CD8-positive, alpha-beta memory T cell (primary cell): Measurements from ENCODE around the gene CYB5R3. TPM values are rescaled to one million over a fixed set of nuclear protein-coding genes. Genes with fewer than 3 reads are reported as not detected.
"Not testable (repeated sequence)": the region's sequence is repeated elsewhere in the genome, so short reads cannot be mapped to it uniquely, and the experiment has no call there.

Experiments used
- CTCF ChIA-PET: fragments of 350-600 bp; sonication (Branson Sonifier 250); formaldehyde crosslinking; loops from one replicate; lab custom pipeline; 2021; ENCODE audit warnings: antibody characterized with exemption; lab: Charles Lee
- POLR2A ChIA-PET: fragments of 350-600 bp; sonication (Branson Sonifier 250); formaldehyde crosslinking; loops from one replicate; lab custom pipeline; 2021; ENCODE audit warnings: antibody characterized with exemption; lab: Charles Lee
- DNase-seq, 5 donors: peaks; one replicate each; pipeline versions ENCODE4 v3.0.0 to v3.0.0-alpha.2; 2020 to 2022; ENCODE audit warnings: mixed read lengths in 1 of 5
- H3K27ac ChIP-seq: one replicate; pipeline ENCODE4 v1.7.0; 2013; ENCODE audit warnings: low read depth, mild to moderate bottlenecking, low read length, moderate library complexity
- H3K27me3 ChIP-seq: 2 replicates; pipeline ENCODE4 v1.7.0; 2013; ENCODE audit warnings: low read length, mild to moderate bottlenecking; ENCODE audit not compliant: insufficient read depth, poor library complexity, severe bottlenecking
- H3K36me3 ChIP-seq: 2 replicates; pipeline ENCODE4 v1.7.0; 2013; ENCODE audit warnings: mild to moderate bottlenecking, low read length, moderate library complexity; ENCODE audit not compliant: insufficient read depth
- H3K4me1 ChIP-seq: 2 replicates; pipeline ENCODE4 v1.7.0; 2013; ENCODE audit warnings: mild to moderate bottlenecking, low read length, moderate library complexity; ENCODE audit not compliant: insufficient read depth
- H3K4me3 ChIP-seq: 2 replicates; pipeline ENCODE4 v1.7.0; 2013; ENCODE audit warnings: mild to moderate bottlenecking, low read length
- H3K9me3 ChIP-seq: 2 replicates; pipeline ENCODE4 v1.7.0; 2013; ENCODE audit warnings: mild to moderate bottlenecking, low read length
- H3K27ac Mint-ChIP-seq, 8 donors: one replicate each; pipeline ENCODE4 v1.8.0; 2020 to 2021; ENCODE audit warnings: mixed read lengths in 8 of 8, mild to moderate bottlenecking in 6 of 8, inconsistent platforms in 3 of 8, moderate library complexity in 3 of 8
- H3K27me3 Mint-ChIP-seq, 2 donors: one replicate each; pipeline ENCODE4 v1.8.0; 2020 to 2021; ENCODE audit warnings: mixed read lengths in 2 of 2, mild to moderate bottlenecking in 1 of 2, moderate library complexity in 1 of 2
- H3K36me3 Mint-ChIP-seq, 3 donors: one replicate each; pipeline ENCODE4 v1.8.0; 2020 to 2021; ENCODE audit warnings: mixed read lengths in 3 of 3, inconsistent platforms in 1 of 3, mild to moderate bottlenecking in 1 of 3
- H3K4me1 Mint-ChIP-seq, 3 donors: one replicate each; pipeline ENCODE4 v1.8.0; 2020 to 2021; ENCODE audit warnings: mixed read lengths in 3 of 3, inconsistent platforms in 1 of 3, mild to moderate bottlenecking in 1 of 3
- H3K4me3 Mint-ChIP-seq, 7 donors: one replicate each; pipeline ENCODE4 v1.8.0; 2020 to 2021; ENCODE audit warnings: mixed read lengths in 7 of 7, mild to moderate bottlenecking in 6 of 7, moderate library complexity in 4 of 7, inconsistent platforms in 2 of 7
- H3K9me3 Mint-ChIP-seq, 5 donors: one replicate each; pipeline ENCODE4 v1.8.0; 2020 to 2022; ENCODE audit warnings: mixed read lengths in 5 of 5, mild to moderate bottlenecking in 3 of 5, moderate library complexity in 2 of 5, inconsistent platforms in 1 of 5
- polyA plus RNA-seq: library from polyadenylated mRNA; unstranded; fragments of 300-500 nt; fragmentation: Illumina TruSeq; gene quantifications from one replicate; pipeline ENCODE4 v1.2.3, GENCODE V29; 2021
- total RNA-seq, 2 experiments: library from RNA; stranded (reverse); gene quantifications; one replicate each; pipeline ENCODE4 v1.2.3, GENCODE V29; 2021

The CYB5R3 gene
- total and polyA plus RNA-seq, 3 experiments from 2014 or later: 70.9 to 105 (median 75.1) TPM

DNA sequence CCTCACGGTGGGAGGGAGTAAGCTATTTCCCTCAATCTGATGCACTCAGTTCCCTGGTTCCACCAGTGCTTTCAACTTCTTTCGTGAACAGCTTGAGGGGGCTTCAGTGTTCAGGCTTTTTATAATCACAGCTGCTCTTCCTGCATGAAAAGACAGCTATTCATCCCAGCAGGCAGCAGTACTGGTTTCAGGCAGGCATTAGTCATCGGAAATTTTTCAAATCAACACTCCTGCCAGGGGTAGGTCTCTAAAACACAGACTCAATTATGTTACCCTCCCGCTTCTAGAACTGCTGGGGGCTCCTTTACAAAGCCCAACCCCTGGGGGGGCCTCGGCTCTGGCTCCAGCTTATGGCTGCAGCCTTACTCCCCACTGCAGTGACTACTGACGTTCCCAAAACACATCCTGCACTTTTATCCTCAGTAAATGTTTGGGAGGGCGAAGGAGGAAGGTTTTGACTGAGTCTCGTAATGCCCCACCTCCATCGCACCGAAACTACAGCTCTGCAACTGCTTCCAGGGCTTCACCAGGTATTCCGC is 40.3 kb downstream of the CYB5R3 start:
- H3K4me3 Mint-ChIP-seq: peak overlapping the region in 1 of 7 donors; percentile 28
- Histone ChIP-seq H3K9me3 (no peaks in the 10 kb centered on the region), H3K27me3 (no peaks in the 10 kb centered on the region), H3K27ac (no peak overlapping the region), H3K4me1 (peaks cover 56% of the 10 kb centered on the region), H3K36me3 (peaks cover 9% of the 10 kb centered on the region), H3K4me3 (no peak overlapping the region)
- POLR2A ChIA-PET: no interaction called here
- H3K9me3 Mint-ChIP-seq: no peaks in the 10 kb centered on the region
- CTCF ChIA-PET: interaction anchor here (1.6 kb wide), 1 partner anchor 20 kb away, joined by 3 read pairs; no protein-coding TSS in a partner anchor
- peaks cover 52 to 83% (median 83%) of the 10 kb centered on the region in 3 donors for H3K4me1 Mint-ChIP-seq
- no peak for DNase-seq
- H3K27ac Mint-ChIP-seq: peak overlapping the region in 1 of 8 donors; percentile 56
- peaks cover 3 to 71% (median 7%) of the 10 kb centered on the region in 3 donors for H3K36me3 Mint-ChIP-seq
- H3K27me3 Mint-ChIP-seq: no peaks in the 10 kb centered on the region

- Histone ChIP-seq H3K4me1 (peaks cover 50% of the 10 kb centered on the region), H3K4me3 (no peak overlapping the region), H3K9me3 (no peaks in the 10 kb centered on the region), H3K27ac (no peak overlapping the region), H3K36me3 (peaks cover 9% of the 10 kb centered on the region), H3K27me3 (no peaks in the 10 kb centered on the region)
- no peak overlapping the region for H3K27ac Mint-ChIP-seq
- peaks cover 3 to 71% (median 7%) of the 10 kb centered on the region in 3 donors for H3K36me3 Mint-ChIP-seq
- peak overlapping the region in 1 of 7 donors; percentile 28 for H3K4me3 Mint-ChIP-seq
- ChIA-PET CTCF (interaction anchor here (1.6 kb wide), 1 partner anchor 19 kb away, joined by 3 read pairs; no protein-coding TSS in a partner anchor), POLR2A (no interaction called here)
- peaks cover 52 to 83% (median 83%) of the 10 kb centered on the region in 3 donors for H3K4me1 Mint-ChIP-seq
- H3K9me3 Mint-ChIP-seq: no peaks in the 10 kb centered on the region
- no peaks in the 10 kb centered on the region for H3K27me3 Mint-ChIP-seq
- DNase-seq: no peak
Measured at GRCh38 chr22:42608136-42608822, 40.9 kb downstream of the CYB5R3 start.

- Histone ChIP-seq H3K36me3 (peaks cover 11% of the 10 kb centered on the region), H3K4me1 (peaks cover 43% of the 10 kb centered on the region)
- H3K27me3 Mint-ChIP-seq, POLR2A ChIA-PET, H3K9me3 Mint-ChIP-seq, H3K27me3 ChIP-seq, CTCF ChIA-PET, H3K9me3 ChIP-seq, H3K4me3 Mint-ChIP-seq, DNase-seq, H3K27ac Mint-ChIP-seq, H3K27ac ChIP-seq, H3K4me3 ChIP-seq: not testable (repeated sequence)
- H3K36me3 Mint-ChIP-seq: peaks cover 3 to 72% (median 8%) of the 10 kb centered on the region in 3 donors
- peaks cover 52 to 83% (median 83%) of the 10 kb centered on the region in 3 donors for H3K4me1 Mint-ChIP-seq
Measured at GRCh38 chr22:42607641-42608040, 41.6 kb downstream of the CYB5R3 start.

DNA sequence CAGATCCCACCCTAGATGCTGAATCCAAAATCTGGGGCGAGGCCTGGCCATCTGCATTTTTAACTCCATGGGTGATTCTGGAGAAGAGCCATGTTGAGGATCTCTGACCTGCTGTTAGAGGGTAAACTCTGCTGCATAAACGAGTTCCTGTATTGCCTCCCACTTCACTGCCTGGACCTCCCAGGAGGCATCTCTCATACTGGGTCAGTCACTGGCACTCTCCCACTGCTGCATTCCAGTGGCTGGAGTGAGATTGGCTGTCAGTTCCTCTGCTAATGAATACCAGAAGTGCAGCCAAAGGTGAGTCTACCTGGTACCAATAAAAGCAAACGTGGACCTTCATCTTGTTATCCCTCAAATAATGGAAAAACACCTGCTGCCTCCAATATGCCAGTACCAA is 44.8 kb downstream of the CYB5R3 start:
- ChIA-PET POLR2A (no interaction called here), CTCF (no interaction called here)
- Histone ChIP-seq H3K27ac (no peak overlapping the region), H3K27me3 (no peaks in the 10 kb centered on the region), H3K9me3 (no peaks in the 10 kb centered on the region), H3K4me3 (no peak overlapping the region), H3K4me1 (peaks cover 15% of the 10 kb centered on the region), H3K36me3 (peaks cover 30% of the 10 kb centered on the region)
- no peak overlapping the region for H3K27ac Mint-ChIP-seq
- H3K36me3 Mint-ChIP-seq: peaks cover 6 to 81% (median 12%) of the 10 kb centered on the region in 3 donors
- no peak for DNase-seq
- peaks cover 35 to 60% (median 59%) of the 10 kb centered on the region in 3 donors for H3K4me1 Mint-ChIP-seq
- no peaks in the 10 kb centered on the region for H3K27me3 Mint-ChIP-seq
- H3K4me3 Mint-ChIP-seq: no peak overlapping the region
- H3K9me3 Mint-ChIP-seq: no peaks in the 10 kb centered on the region

- DNase-seq: no peak
- peaks cover 6 to 83% (median 16%) of the 10 kb centered on the region in 3 donors for H3K36me3 Mint-ChIP-seq
- peak overlapping the region in 1 of 7 donors; percentile 40 for H3K4me3 Mint-ChIP-seq
- H3K4me1 ChIP-seq: peaks cover 5% of the 10 kb centered on the region
- POLR2A ChIA-PET: no interaction called here
- peak overlapping the region in 2 of 8 donors; percentile 27 to 71 for H3K27ac Mint-ChIP-seq
- H3K36me3 ChIP-seq: peaks cover 40% of the 10 kb centered on the region
- H3K27me3 Mint-ChIP-seq: no peaks in the 10 kb centered on the region
- H3K4me3 ChIP-seq: no peak overlapping the region
- no peaks in the 10 kb centered on the region for H3K9me3 ChIP-seq
- H3K27ac ChIP-seq: no peak overlapping the region
- no peaks in the 10 kb centered on the region for H3K9me3 Mint-ChIP-seq
- H3K4me1 Mint-ChIP-seq: peaks cover 29 to 52% (median 51%) of the 10 kb centered on the region in 3 donors
- CTCF ChIA-PET: no interaction called here
- no peaks in the 10 kb centered on the region for H3K27me3 ChIP-seq
Measured at GRCh38 chr22:42603427-42603826, 45.8 kb downstream of the CYB5R3 start.

DNA sequence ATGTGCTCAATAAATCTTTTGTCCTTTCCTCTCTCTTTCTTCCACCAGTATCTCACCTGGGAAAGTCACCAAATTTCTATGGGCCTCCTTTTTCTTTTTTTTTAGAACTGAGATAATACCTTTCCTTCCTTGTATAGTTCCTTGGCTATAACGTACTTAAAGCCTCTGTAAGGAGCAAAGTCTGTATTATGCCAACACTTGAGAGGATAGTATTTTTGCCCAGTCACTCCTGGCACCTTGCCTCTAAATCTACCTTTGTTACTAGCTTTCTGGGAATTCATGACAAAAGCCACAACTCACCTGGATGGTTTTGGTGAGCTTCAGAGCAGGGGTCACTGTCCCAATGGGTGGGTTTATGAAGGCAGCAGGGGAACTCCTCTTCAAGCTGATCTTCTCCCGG is 46.7 kb downstream of the CYB5R3 start:
- no peak overlapping the region for H3K4me3 ChIP-seq
- Mint-ChIP-seq H3K27me3 (no peaks in the 10 kb centered on the region), H3K36me3 (peaks cover 6 to 81% (median 16%) of the 10 kb centered on the region in 3 donors), H3K9me3 (no peaks in the 10 kb centered on the region), H3K27ac (no peak overlapping the region), H3K4me1 (peaks cover 29 to 47% (median 47%) of the 10 kb centered on the region in 3 donors), H3K4me3 (no peak overlapping the region)
- H3K36me3 ChIP-seq: peaks cover 44% of the 10 kb centered on the region
- ChIA-PET CTCF (no interaction called here), POLR2A (no interaction called here)
- no peak for DNase-seq
- H3K4me1 ChIP-seq: peaks cover 5% of the 10 kb centered on the region
- H3K9me3 ChIP-seq: no peaks in the 10 kb centered on the region
- H3K27me3 ChIP-seq: no peaks in the 10 kb centered on the region
- no peak overlapping the region for H3K27ac ChIP-seq

GRCh38 chr22:42601879-42602465 is 47.2 kb downstream of the CYB5R3 start:
- no peaks in the 10 kb centered on the region for H3K9me3 ChIP-seq
- Mint-ChIP-seq H3K27me3 (no peaks in the 10 kb centered on the region), H3K27ac (peak overlapping the region in 1 of 8 donors; percentile 8), H3K9me3 (no peaks in the 10 kb centered on the region), H3K4me1 (peaks cover 29 to 49% (median 47%) of the 10 kb centered on the region in 3 donors), H3K4me3 (no peak overlapping the region), H3K36me3 (peaks cover 6 to 81% (median 16%) of the 10 kb centered on the region in 3 donors)
- peaks cover 5% of the 10 kb centered on the region for H3K4me1 ChIP-seq
- no peak for DNase-seq
- no peak overlapping the region for H3K27ac ChIP-seq
- H3K27me3 ChIP-seq: no peaks in the 10 kb centered on the region
- POLR2A ChIA-PET: no interaction called here
- H3K4me3 ChIP-seq: no peak overlapping the region
- peaks cover 49% of the 10 kb centered on the region for H3K36me3 ChIP-seq
- CTCF ChIA-PET: no interaction called here
